Neural cell (in vitro differentiated cells): ENCODE data around the gene INSRR. TPM values are rescaled to one million over a fixed set of nuclear protein-coding genes. Genes with fewer than 3 reads are reported as not detected.

ENCODE experiments used
- H2AFZ ChIP-seq: fragments of 200-600, 300-800 bp; sonication (generic), shearing (Covaris generic); 2 replicates; pipeline ENCODE4 v1.6.0; 2014; ENCODE audit warnings: low read depth, mild to moderate bottlenecking, antibody characterized with exemption, low read length, moderate library complexity
- H3F3A ChIP-seq: fragments of 200-600 bp; shearing (Covaris generic); 2 replicates; pipeline ENCODE4 v1.6.1; 2016; ENCODE audit warnings: mild to moderate bottlenecking, moderate library complexity, mixed read lengths, antibody characterized with exemption, low read length; ENCODE audit not compliant: insufficient read depth, poor library complexity, severe bottlenecking
- H3K27ac ChIP-seq: fragments of 200-600, 300-800 bp; sonication (generic), shearing (Covaris generic); 2 replicates; pipeline ENCODE4 v1.5.1; 2014; ENCODE audit warnings: mild to moderate bottlenecking, low read length, moderate library complexity
- H3K27me3 ChIP-seq: fragments of 300-800, 200-600 bp; sonication (generic), shearing (Covaris generic); 2 replicates; pipeline ENCODE4 v1.6.0; 2014; ENCODE audit warnings: mild to moderate bottlenecking, low read depth, low read length, moderate library complexity; ENCODE audit not compliant: insufficient read depth
- H3K36me3 ChIP-seq: fragments of 300-800, 200-600 bp; sonication (generic), shearing (Covaris generic); 2 replicates; pipeline ENCODE4 v1.5.1; 2014; ENCODE audit warnings: mild to moderate bottlenecking, antibody characterized with exemption, low read length, moderate library complexity; ENCODE audit not compliant: insufficient read depth
- H3K4me2 ChIP-seq: fragments of 300-800, 200-600 bp; sonication (generic), shearing (Covaris generic); 2 replicates; pipeline ENCODE4 v1.6.0; 2014; ENCODE audit warnings: mild to moderate bottlenecking, low read length
- H3K4me3 ChIP-seq: fragments of 300-800, 200-600 bp; sonication (generic), shearing (Covaris generic); 2 replicates; pipeline ENCODE4 v1.5.1; 2014; ENCODE audit warnings: mild to moderate bottlenecking, low read length, moderate library complexity
- H3K79me2 ChIP-seq: fragments of 200-600 bp; shearing (Covaris generic); replicated peaks from 2 replicates; pipeline ENCODE4 v1.6.0; 2014; ENCODE audit warnings: mild to moderate bottlenecking, low read length, moderate library complexity; ENCODE audit not compliant: insufficient read depth
- H3K9ac ChIP-seq: fragments of 300-800, 200-600 bp; sonication (generic), shearing (Covaris generic); 2 replicates; pipeline ENCODE4 v1.6.1; 2016; ENCODE audit warnings: mild to moderate bottlenecking, low read length, mixed read lengths
- H3K9me2 ChIP-seq: fragments of 200-600 bp; shearing (Covaris generic); 2 replicates; pipeline ENCODE4 v1.6.1; 2016; ENCODE audit warnings: mild to moderate bottlenecking, low read length, mixed read lengths; ENCODE audit not compliant: insufficient read depth
- H3K9me3 ChIP-seq: fragments of 200-600, 300-800 bp; sonication (generic), shearing (Covaris generic); 2 replicates; pipeline ENCODE4 v1.6.1; 2016; ENCODE audit warnings: mild to moderate bottlenecking, mixed run types, low read length, moderate library complexity, mixed read lengths
- H4K20me1 ChIP-seq: fragments of 200-600 bp; shearing (Covaris generic); 2 replicates; pipeline ENCODE4 v1.6.1; 2016; ENCODE audit warnings: mild to moderate bottlenecking, mixed run types; ENCODE audit not compliant: insufficient read depth
- CTCF ChIP-seq: fragments of 450-650 bp; IDR thresholded peaks from 2 replicates; pipeline ENCODE4 v1.5.1; 2014; ENCODE audit warnings: antibody characterized with exemption, mild to moderate bottlenecking, moderate library complexity; ENCODE audit not compliant: poor library complexity, severe bottlenecking
- EP300 ChIP-seq: fragments of 450-650 bp; conservative IDR thresholded peaks from 2 replicates; pipeline ENCODE4 v1.6.1; 2014; ENCODE audit warnings: antibody characterized with exemption, mild to moderate bottlenecking, moderate library complexity; ENCODE audit not compliant: poor library complexity, severe bottlenecking
- EZH2 ChIP-seq: fragments of 200-600, 300-800 bp; shearing (Covaris generic), sonication (generic); IDR thresholded peaks from 2 replicates; pipeline ENCODE4 v1.6.1; 2014; ENCODE audit warnings: antibody characterized with exemption, low read length, borderline replicate concordance, mild to moderate bottlenecking; ENCODE audit not compliant: insufficient read depth, poor library complexity, severe bottlenecking
- MXI1 ChIP-seq: fragments of 450-650 bp; conservative IDR thresholded peaks from 2 replicates; pipeline ENCODE4 v1.6.1; 2014; ENCODE audit warnings: antibody characterized with exemption, mild to moderate bottlenecking; ENCODE audit not compliant: poor library complexity, severe bottlenecking
- POLR2AphosphoS5 ChIP-seq: IDR thresholded peaks from 2 replicates; pipeline ENCODE4 v1.6.1; 2012
- RAD21 ChIP-seq: fragments of 450-650 bp; conservative IDR thresholded peaks from 2 replicates; pipeline ENCODE4 v1.6.1; 2014; ENCODE audit warnings: antibody characterized with exemption, mild to moderate bottlenecking, moderate library complexity
- REST ChIP-seq: IDR thresholded peaks from 2 replicates; pipeline ENCODE4 v1.6.1; 2012; ENCODE audit warnings: borderline replicate concordance
- SMC3 ChIP-seq: fragments of 450-650 bp; conservative IDR thresholded peaks from 2 replicates; pipeline ENCODE4 v1.6.1; 2014; ENCODE audit warnings: antibody characterized with exemption, mild to moderate bottlenecking, moderate library complexity; ENCODE audit not compliant: poor library complexity
- TAF1 ChIP-seq: IDR thresholded peaks from 2 replicates; pipeline ENCODE4 v1.6.1; 2012; ENCODE audit warnings: low read depth
- polyA plus RNA-seq: library from polyadenylated mRNA; depleted of rRNA; stranded (reverse); fragments of >200 nt; gene quantifications from 2 replicates; pipeline ENCODE4 v1.2.3, GENCODE V29; 2014

INSRR gene
- polyA plus RNA-seq, 1 donor from 2014 or later: 3.0 TPM

DNA sequence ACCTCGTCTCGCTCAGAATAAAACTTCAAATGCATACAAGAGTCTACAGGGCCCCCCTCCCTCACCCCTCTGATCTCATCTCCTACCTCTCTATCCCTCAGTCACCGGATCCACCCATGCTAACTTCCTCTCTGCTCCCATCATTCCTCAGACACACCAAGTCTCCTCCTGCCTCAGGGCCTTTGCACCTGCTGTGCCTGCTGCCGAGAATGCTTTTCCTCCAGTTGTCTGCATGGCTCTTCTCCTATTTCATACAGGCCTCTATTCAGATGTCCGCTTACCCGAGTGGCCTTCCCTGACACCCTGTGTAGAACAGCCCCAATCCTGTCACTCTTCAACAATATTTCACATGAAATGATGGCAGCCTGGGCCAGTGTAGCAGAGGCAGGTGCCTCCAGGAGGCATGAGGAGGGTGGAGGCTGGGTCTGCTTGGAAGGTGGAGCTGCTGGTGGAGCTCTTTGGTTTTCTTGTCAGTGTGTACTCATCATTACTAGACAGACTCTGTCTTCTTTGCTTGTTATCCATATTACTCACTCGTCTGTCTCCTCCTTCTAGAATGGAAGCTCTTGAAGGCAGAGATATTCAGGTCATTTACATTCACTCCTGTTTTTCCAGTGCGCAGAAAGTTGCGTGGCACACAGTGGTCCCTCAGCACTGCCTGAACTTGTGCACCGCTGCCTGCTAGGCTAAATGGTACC lies 46.5 kb downstream of the INSRR start:
- Histone ChIP-seq H3K9me2 (no peaks in the 10 kb centered on the region), H3K36me3 (no peaks in the 10 kb centered on the region), H4K20me1 (no peaks in the 10 kb centered on the region), H3K9ac (no peak overlapping the region), H3K27ac (no peak overlapping the region), H3K9me3 (no peaks in the 10 kb centered on the region), H3F3A (no peaks in the 10 kb centered on the region), H3K79me2 (no peaks in the 10 kb centered on the region), H3K4me2 (no peak overlapping the region), H3K27me3 (peaks cover 13% of the 10 kb centered on the region), H3K4me3 (no peak overlapping the region), H2AFZ (no peak overlapping the region)
- TF ChIP-seq POLR2AphosphoS5: no peak
- TF ChIP-seq EP300: no peak

DNA sequence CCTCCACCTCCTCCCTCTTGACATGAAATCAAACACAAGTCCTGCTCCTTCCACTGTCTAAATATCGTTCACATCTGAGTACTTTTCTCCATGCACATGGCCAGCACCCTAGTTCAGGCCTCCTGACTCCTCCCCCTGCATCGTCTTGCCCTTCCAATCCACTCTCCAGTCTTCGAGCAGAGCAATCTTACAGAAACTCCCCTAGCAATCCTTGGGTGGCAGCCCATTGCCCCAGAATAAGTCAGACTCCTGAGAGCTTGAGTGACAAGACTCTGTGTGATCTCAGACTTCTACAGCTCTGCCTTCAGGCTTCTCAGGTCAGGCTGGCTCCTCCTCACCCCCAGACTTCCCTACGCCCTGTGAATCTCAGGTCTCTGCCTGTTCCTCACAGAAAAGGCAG lies 47.7 kb downstream of the INSRR start:
- no peaks in the 10 kb centered on the region for H3K9me3 ChIP-seq
- H3K27me3 ChIP-seq: peaks cover 13% of the 10 kb centered on the region
- H3K79me2 ChIP-seq: no peaks in the 10 kb centered on the region
- H3K27ac ChIP-seq: no peak overlapping the region
- H3K9me2 ChIP-seq: no peaks in the 10 kb centered on the region
- H3K9ac ChIP-seq: no peak overlapping the region
- H3K36me3 ChIP-seq: no peaks in the 10 kb centered on the region
- no peak overlapping the region for H3K4me2 ChIP-seq
- H3F3A ChIP-seq: no peaks in the 10 kb centered on the region
- no peak overlapping the region for H3K4me3 ChIP-seq
- no peaks in the 10 kb centered on the region for H4K20me1 ChIP-seq
- H2AFZ ChIP-seq: no peak overlapping the region
- no peak for TF ChIP-seq EZH2
- TF ChIP-seq EP300: no peak
- no peak for TF ChIP-seq CTCF
- TF ChIP-seq POLR2AphosphoS5: no peak
- TF ChIP-seq SMC3: no peak
- TF ChIP-seq TAF1: no peak
- TF ChIP-seq REST: no peak
- no peak for TF ChIP-seq RAD21
- no peak for TF ChIP-seq MXI1
